Mucosa of rectum (tissue), 2 donors: ENCODE results near the gene DDC.
"Not testable (repeated sequence)": the region's sequence is repeated elsewhere in the genome, so short reads cannot be mapped to it uniquely, and the experiment has no call there.

Experiments used
- H3K27ac ChIP-seq, 2 donors: one replicate each; pipeline ENCODE4 v1.7.0; 2013; ENCODE audit warnings: inconsistent platforms in 2 of 2, low read depth in 2 of 2, low read length in 2 of 2
- H3K27me3 ChIP-seq, 2 donors: one replicate each; pipeline ENCODE4 v1.7.0; 2013; ENCODE audit warnings: low read length in 2 of 2; ENCODE audit not compliant: control insufficient read depth in 2 of 2, insufficient read depth in 2 of 2
- H3K36me3 ChIP-seq, 2 donors: one replicate each; pipeline ENCODE4 v1.7.0; 2013; ENCODE audit warnings: low read length in 2 of 2; ENCODE audit not compliant: control insufficient read depth in 2 of 2, insufficient read depth in 2 of 2
- H3K4me1 ChIP-seq, 2 donors: one replicate each; pipeline ENCODE4 v1.7.0; 2013; ENCODE audit warnings: low read length in 2 of 2, mild to moderate bottlenecking in 1 of 2; ENCODE audit not compliant: control insufficient read depth in 2 of 2, insufficient read depth in 2 of 2
- H3K4me3 ChIP-seq, 2 donors: one replicate each; pipeline ENCODE4 v1.7.0; 2013; ENCODE audit warnings: low read length in 2 of 2
- H3K9ac ChIP-seq, 2 donors: one replicate each; pipeline ENCODE4 v1.7.0; 2013; ENCODE audit warnings: low read length in 2 of 2, low read depth in 1 of 2, mild to moderate bottlenecking in 1 of 2
- H3K9me3 ChIP-seq, 2 donors: one replicate each; pipeline ENCODE4 v1.7.0; 2013; ENCODE audit warnings: low read length in 2 of 2; ENCODE audit not compliant: control insufficient read depth in 2 of 2
- donor health status: healthy.
- donor health status: Normal muscosa, but diverticular disease.

DDC gene

GRCh38 chr7:50556247-50556991 is 8.8 kb downstream of the DDC start:
- Histone ChIP-seq H3K27ac (peak overlapping the region in 1 of 2 donors; percentile 7), H3K27me3 (no peaks in the 10 kb centered on the region), H3K36me3 (no peaks in the 10 kb centered on the region), H3K4me1 (peaks cover 2 to 3% of the 10 kb centered on the region in 2 donors), H3K9me3 (no peaks in the 10 kb centered on the region), H3K9ac (no peak overlapping the region), H3K4me3 (no peak overlapping the region)

GRCh38 chr7:50555594-50556140 is 9.5 kb downstream of the DDC start:
- peaks cover 2 to 3% of the 10 kb centered on the region in 2 donors for H3K4me1 ChIP-seq
- no peak overlapping the region for H3K4me3 ChIP-seq
- no peaks in the 10 kb centered on the region for H3K9me3 ChIP-seq
- H3K27ac ChIP-seq = no peak overlapping the region
- H3K36me3 ChIP-seq = no peaks in the 10 kb centered on the region
- no peaks in the 10 kb centered on the region for H3K27me3 ChIP-seq
- no peak overlapping the region for H3K9ac ChIP-seq

GRCh38 chr7:50554431-50555322 is 10.5 kb downstream of the DDC start:
- Histone ChIP-seq H3K4me3 (no peak overlapping the region), H3K27me3 (no peaks in the 10 kb centered on the region), H3K27ac (no peak overlapping the region), H3K9ac (no peak overlapping the region), H3K36me3 (no peaks in the 10 kb centered on the region), H3K4me1 (peaks cover 2 to 3% of the 10 kb centered on the region in 2 donors), H3K9me3 (no peaks in the 10 kb centered on the region)

DNA sequence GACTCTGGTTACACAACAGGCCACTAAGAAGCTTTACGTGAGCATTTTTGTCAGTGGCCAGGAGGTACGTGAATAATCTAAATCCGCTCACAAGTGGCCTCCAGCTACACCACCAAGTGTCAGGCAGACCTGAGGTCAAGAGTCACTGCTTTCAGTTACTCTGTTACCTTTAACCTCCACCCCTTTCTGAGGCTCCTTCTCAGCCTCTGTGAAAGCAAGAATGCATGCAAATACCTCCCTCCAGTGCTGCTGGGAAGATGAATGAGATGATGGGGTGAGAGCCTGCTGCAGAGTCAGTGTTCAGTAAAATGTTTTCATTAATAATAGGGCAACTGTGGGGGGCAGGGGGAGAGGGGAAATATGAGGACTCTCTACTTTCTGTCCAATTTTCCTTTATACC is 11.2 kb downstream of the DDC start:
- no peak overlapping the region for H3K27ac ChIP-seq
- peaks cover 2 to 3% of the 10 kb centered on the region in 2 donors for H3K4me1 ChIP-seq
- no peaks in the 10 kb centered on the region for H3K9me3 ChIP-seq
- no peak overlapping the region for H3K4me3 ChIP-seq
- no peaks in the 10 kb centered on the region for H3K36me3 ChIP-seq
- no peak overlapping the region for H3K9ac ChIP-seq
- no peaks in the 10 kb centered on the region for H3K27me3 ChIP-seq

- no peaks in the 10 kb centered on the region for H3K36me3 ChIP-seq
- no peak overlapping the region for H3K27ac ChIP-seq
- H3K4me1 ChIP-seq = peaks cover 2 to 3% of the 10 kb centered on the region in 2 donors
- no peak overlapping the region for H3K9ac ChIP-seq
- H3K9me3 ChIP-seq = no peaks in the 10 kb centered on the region
- H3K27me3 ChIP-seq = no peaks in the 10 kb centered on the region
- no peak overlapping the region for H3K4me3 ChIP-seq
Measured at GRCh38 chr7:50552921-50553320, 12.3 kb downstream of the DDC start.

DNA sequence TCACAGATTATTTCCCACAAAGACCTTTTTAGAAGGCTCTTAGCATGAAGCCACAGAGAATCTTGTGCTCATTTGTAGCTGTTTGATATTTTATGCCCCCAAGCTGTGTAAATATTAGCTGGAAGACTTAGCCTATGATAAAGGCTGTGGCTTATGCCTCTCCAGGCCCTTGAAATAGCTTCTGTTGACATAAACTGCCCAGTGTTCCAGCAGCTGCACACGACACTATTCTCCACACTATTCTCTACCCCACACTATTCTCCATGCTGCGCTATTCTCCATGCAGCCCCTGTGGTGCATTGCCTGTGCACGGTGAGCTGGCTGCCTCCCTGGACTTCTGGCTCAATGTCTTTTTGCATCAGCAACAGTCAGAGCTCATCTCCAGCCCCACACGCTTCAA is 13.1 kb downstream of the DDC start:
- Histone ChIP-seq H3K4me3 (no peak overlapping the region), H3K36me3 (no peaks in the 10 kb centered on the region), H3K27ac (no peak overlapping the region), H3K4me1 (peaks cover 0 to 2% of the 10 kb centered on the region in 2 donors), H3K9ac (no peak overlapping the region), H3K9me3 (no peaks in the 10 kb centered on the region), H3K27me3 (no peaks in the 10 kb centered on the region)

DNA sequence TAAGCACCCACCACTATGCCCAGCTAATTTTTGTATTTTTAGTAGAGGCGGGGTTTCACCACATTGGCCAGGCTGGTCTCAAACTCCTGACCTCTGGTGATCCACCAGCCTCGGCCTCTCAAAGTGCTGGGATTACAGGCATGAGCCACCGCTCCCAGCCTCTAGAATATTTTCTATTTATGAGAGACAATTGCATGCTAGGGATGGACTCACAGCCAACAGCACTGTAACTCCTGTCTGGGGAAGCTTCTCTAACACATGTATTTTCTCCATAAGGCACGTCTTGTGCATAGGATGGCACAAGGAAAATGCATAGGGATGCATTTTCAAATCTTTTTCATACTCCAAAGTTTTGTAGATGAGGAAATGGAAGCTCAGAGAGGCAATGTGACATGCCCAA is 19.6 kb downstream of the DDC start:
- H3K9me3 ChIP-seq, H3K9ac ChIP-seq: not testable (repeated sequence)

GRCh38 chr7:50544992-50545391 is 20.2 kb downstream of the DDC start:
- no peaks in the 10 kb centered on the region for H3K9me3 ChIP-seq
- H3K27ac ChIP-seq = no peak overlapping the region
- H3K4me1 ChIP-seq = no peaks in the 10 kb centered on the region
- no peaks in the 10 kb centered on the region for H3K27me3 ChIP-seq
- no peak overlapping the region for H3K4me3 ChIP-seq
- peaks cover 9 to 18% of the 10 kb centered on the region in 2 donors for H3K36me3 ChIP-seq
- H3K9ac ChIP-seq = no peak overlapping the region

More for the DNA sequence above, 19.6 kb downstream of the DDC start:
- not testable (repeated sequence) for H3K4me3 ChIP-seq, H3K27me3 ChIP-seq, H3K4me1 ChIP-seq, H3K27ac ChIP-seq
- H3K36me3 ChIP-seq = peaks cover 9 to 18% of the 10 kb centered on the region in 2 donors

DNA sequence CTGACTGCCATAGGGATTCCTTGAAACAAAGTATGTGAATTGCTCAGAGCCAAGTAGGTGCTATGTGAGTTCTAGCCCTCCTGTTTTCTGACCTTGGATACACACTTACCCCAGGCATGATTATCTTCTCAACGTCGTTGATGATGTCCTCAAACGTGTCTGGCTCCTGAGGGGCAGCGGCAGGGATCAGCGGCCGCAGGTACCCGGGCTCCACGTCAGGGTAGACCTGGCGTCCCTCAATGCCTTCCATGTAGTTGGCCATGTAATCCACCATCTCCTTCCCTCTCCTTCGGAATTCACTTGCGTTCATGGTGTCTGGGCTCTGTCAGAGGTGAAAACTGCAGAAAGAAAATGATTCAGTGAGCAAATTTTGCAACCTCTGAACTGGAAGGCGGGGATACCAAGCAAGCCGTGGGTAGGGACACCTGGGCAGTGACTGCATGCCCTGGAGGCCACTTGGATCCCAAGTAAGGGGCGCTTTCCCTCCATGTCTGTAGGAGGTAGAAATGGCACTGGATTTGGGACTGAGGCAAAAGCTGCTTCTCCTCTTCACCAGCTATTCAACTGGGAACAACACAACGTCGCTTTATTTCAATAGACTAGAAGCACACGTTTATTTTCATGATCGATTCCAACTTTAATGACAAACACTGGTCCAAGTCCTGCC is 21.3 kb downstream of the DDC start:
- Histone ChIP-seq H3K36me3 (peaks cover 9 to 18% of the 10 kb centered on the region in 2 donors), H3K4me1 (no peaks in the 10 kb centered on the region), H3K4me3 (no peak overlapping the region), H3K9me3 (no peaks in the 10 kb centered on the region), H3K27me3 (no peaks in the 10 kb centered on the region), H3K9ac (no peak overlapping the region), H3K27ac (no peak overlapping the region)
